MM.1S (cell line): ENCODE results near the gene SYNPO2.

Source experiments
- EZH2 ChIP-seq: fragments of 300-600 bp; sonication (generic); optimal IDR thresholded peaks from 2 replicates; pipeline ENCODE3; 2017; ENCODE audit warnings: low read depth, mild to moderate bottlenecking, antibody characterized with exemption, low read length, mixed read lengths
- TF ChIP-seq, protein P1 (sequence below): fragments of 300-600 bp; sonication (generic); IDR thresholded peaks from 2 replicates; pipeline ENCODE4 v1.5.1; 2016; ENCODE audit warnings: antibody characterized with exemption, low read length, mixed read lengths

DNA sequence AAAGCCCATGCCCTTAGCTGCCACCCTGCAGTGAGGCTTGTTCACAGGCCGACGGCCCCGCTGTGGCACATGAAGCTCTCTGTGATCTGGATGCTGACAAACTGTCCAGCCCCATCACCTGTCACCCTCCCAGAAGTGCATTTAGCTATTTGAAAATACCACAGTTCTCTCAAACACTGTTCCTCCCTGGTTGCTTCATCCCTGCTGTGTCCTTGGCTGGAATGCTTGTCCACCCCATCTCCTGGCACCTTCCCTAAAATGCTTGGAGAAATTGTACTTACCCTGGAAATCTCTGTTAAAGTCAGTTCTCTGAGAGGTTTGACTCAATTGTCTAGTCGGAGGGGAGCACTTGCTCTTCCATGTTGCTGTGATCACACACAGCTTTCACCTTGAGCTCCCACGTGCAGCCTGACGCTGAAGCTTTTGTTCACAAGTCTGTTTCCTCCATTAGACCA, 10.1 kb downstream of the SYNPO2 start:
- TF ChIP-seq, protein P1, sequence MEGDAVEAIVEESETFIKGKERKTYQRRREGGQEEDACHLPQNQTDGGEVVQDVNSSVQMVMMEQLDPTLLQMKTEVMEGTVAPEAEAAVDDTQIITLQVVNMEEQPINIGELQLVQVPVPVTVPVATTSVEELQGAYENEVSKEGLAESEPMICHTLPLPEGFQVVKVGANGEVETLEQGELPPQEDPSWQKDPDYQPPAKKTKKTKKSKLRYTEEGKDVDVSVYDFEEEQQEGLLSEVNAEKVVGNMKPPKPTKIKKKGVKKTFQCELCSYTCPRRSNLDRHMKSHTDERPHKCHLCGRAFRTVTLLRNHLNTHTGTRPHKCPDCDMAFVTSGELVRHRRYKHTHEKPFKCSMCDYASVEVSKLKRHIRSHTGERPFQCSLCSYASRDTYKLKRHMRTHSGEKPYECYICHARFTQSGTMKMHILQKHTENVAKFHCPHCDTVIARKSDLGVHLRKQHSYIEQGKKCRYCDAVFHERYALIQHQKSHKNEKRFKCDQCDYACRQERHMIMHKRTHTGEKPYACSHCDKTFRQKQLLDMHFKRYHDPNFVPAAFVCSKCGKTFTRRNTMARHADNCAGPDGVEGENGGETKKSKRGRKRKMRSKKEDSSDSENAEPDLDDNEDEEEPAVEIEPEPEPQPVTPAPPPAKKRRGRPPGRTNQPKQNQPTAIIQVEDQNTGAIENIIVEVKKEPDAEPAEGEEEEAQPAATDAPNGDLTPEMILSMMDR = no peak
- no peak for TF ChIP-seq EZH2
